GM23338 (cell line): Measurements from ENCODE around the gene ZGLP1. TPM values are rescaled to one million over a fixed set of nuclear protein-coding genes. Genes with fewer than 3 reads are reported as not detected.

Source experiments
- ATAC-seq: fragments of 200-7000 bp; cut with Tn5 transposase; 3 replicates; pipeline ENCODE4 v1.9.1; 2020
- DNase-seq: peaks from one replicate; pipeline ENCODE4 v3.0.0-alpha.2; 2015; ENCODE audit warnings: low spot score
- H2AFZ ChIP-seq: fragments of 200-600 bp; sonication (generic); 2 replicates; pipeline ENCODE4 v1.8.0; 2016; ENCODE audit warnings: antibody characterized with exemption, mild to moderate bottlenecking, moderate library complexity
- H3F3A ChIP-seq: fragments of 200-600 bp; sonication (generic); replicated peaks from 2 replicates; pipeline ENCODE4 v1.8.0; 2017; ENCODE audit warnings: antibody characterized with exemption, mixed run types, low read depth
- H3K27ac ChIP-seq: fragments of 200-600 bp; sonication (generic); 2 replicates; pipeline ENCODE4 v1.6.1; 2016; ENCODE audit warnings: low read depth
- H3K27me3 ChIP-seq: fragments of 200-600 bp; sonication (generic); 2 replicates; pipeline ENCODE4 v1.8.0; 2016; ENCODE audit warnings: mild to moderate bottlenecking, mixed run types, moderate library complexity; ENCODE audit not compliant: insufficient read depth
- H3K36me3 ChIP-seq: fragments of 200-600 bp; sonication (generic); 2 replicates; pipeline ENCODE4 v1.8.0; 2016; ENCODE audit warnings: mild to moderate bottlenecking; ENCODE audit not compliant: insufficient read depth
- H3K4me1 ChIP-seq: fragments of 200-600 bp; sonication (generic); 2 replicates; pipeline ENCODE4 v1.8.0; 2016; ENCODE audit warnings: mild to moderate bottlenecking, moderate library complexity; ENCODE audit not compliant: insufficient read depth
- H3K4me2 ChIP-seq: fragments of 200-600 bp; sonication (generic); 2 replicates; pipeline ENCODE4 v1.7.1; 2017; ENCODE audit warnings: mixed run types
- H3K4me3 ChIP-seq: fragments of 200-600 bp; sonication (generic); 2 replicates; pipeline ENCODE4 v1.6.1; 2016; ENCODE audit warnings: mixed run types
- H3K79me2 ChIP-seq: fragments of 200-600 bp; sonication (generic); replicated peaks from 2 replicates; pipeline ENCODE4 v1.8.0; 2017; ENCODE audit warnings: mild to moderate bottlenecking; ENCODE audit not compliant: insufficient read depth
- H3K9me2 ChIP-seq: fragments of 200-600 bp; sonication (generic); 2 replicates; pipeline ENCODE4 v1.8.0; 2017; ENCODE audit not compliant: insufficient read depth
- H4K20me1 ChIP-seq: fragments of 200-600 bp; sonication (generic); replicated peaks from 2 replicates; pipeline ENCODE4 v1.8.0; 2017; ENCODE audit warnings: mild to moderate bottlenecking; ENCODE audit not compliant: insufficient read depth
- H3K27ac Mint-ChIP-seq: 2 replicates; pipeline ENCODE4 v1.8.0; 2020; ENCODE audit warnings: inconsistent platforms, mild to moderate bottlenecking, moderate library complexity, mixed read lengths
- H3K27me3 Mint-ChIP-seq: 3 replicates; pipeline ENCODE4 v1.8.0; 2022; ENCODE audit warnings: low read depth, mild to moderate bottlenecking, moderate library complexity, mixed read lengths, inconsistent platforms; ENCODE audit not compliant: insufficient read depth, poor library complexity
- H3K36me3 Mint-ChIP-seq: 3 replicates; pipeline ENCODE4 v1.8.0; 2021; ENCODE audit warnings: low read depth, mild to moderate bottlenecking, inconsistent platforms, moderate library complexity, mixed read lengths
- H3K4me1 Mint-ChIP-seq: 3 replicates; pipeline ENCODE4 v1.8.0; 2020; ENCODE audit warnings: mild to moderate bottlenecking, inconsistent platforms, mixed read lengths
- H3K4me3 Mint-ChIP-seq: 3 replicates; pipeline ENCODE4 v1.8.0; 2021; ENCODE audit warnings: moderate library complexity, mild to moderate bottlenecking, inconsistent platforms, mixed read lengths
- H3K9me3 Mint-ChIP-seq: 3 replicates; pipeline ENCODE4 v1.8.0; 2020; ENCODE audit warnings: moderate library complexity, mild to moderate bottlenecking, inconsistent platforms, mixed read lengths
- CREB1 ChIP-seq: fragments of 250-450 bp; sonication (Bioruptor Pico); IDR thresholded peaks from 2 replicates; pipeline ENCODE4 v1.5.0; 2020; ENCODE audit warnings: low read depth, mild to moderate bottlenecking, moderate library complexity
- EZH2 ChIP-seq: fragments of 200-600 bp; sonication (generic); IDR thresholded peaks from one replicate; pipeline ENCODE4 v1.8.0; 2017; ENCODE audit warnings: antibody characterized with exemption, mild to moderate bottlenecking, low read depth; ENCODE audit not compliant: unreplicated experiment
- EZH2phosphoT487 ChIP-seq: fragments of 200-600 bp; sonication (generic); IDR thresholded peaks from one replicate; pipeline ENCODE4 v1.8.1; 2018; ENCODE audit warnings: antibody characterized with exemption; ENCODE audit not compliant: unreplicated experiment
- JUNB ChIP-seq: IDR thresholded peaks from one replicate; pipeline ENCODE4 v1.6.1; 2016; ENCODE audit warnings: antibody characterized with exemption; ENCODE audit not compliant: unreplicated experiment
- NANOG ChIP-seq: IDR thresholded peaks from 2 replicates; pipeline ENCODE4 v1.6.1; 2016; ENCODE audit warnings: antibody characterized with exemption, borderline replicate concordance
- POLR2AphosphoS5 ChIP-seq: IDR thresholded peaks from 2 replicates; pipeline ENCODE4 v1.6.1; 2016; ENCODE audit warnings: antibody characterized with exemption, low read depth
- STAT1 ChIP-seq: IDR thresholded peaks from one replicate; pipeline ENCODE4 v1.6.1; 2016; ENCODE audit warnings: antibody characterized with exemption; ENCODE audit not compliant: unreplicated experiment
- ZNF114 ChIP-seq: fragments of 250-450 bp; sonication (Bioruptor Pico); IDR thresholded peaks from 2 replicates; pipeline ENCODE4 v1.5.0; 2020; ENCODE audit warnings: mild to moderate bottlenecking, moderate library complexity
- ZNF331 ChIP-seq: fragments of 250-450 bp; sonication (Bioruptor Pico); IDR thresholded peaks from 2 replicates; pipeline ENCODE4 v1.5.0; 2020; ENCODE audit warnings: low read depth, mild to moderate bottlenecking, moderate library complexity
- polyA plus RNA-seq: library from polyadenylated mRNA; unstranded; fragments of >200 nt; fragmentation: Nextera tagmentation; extraction: Ambion mirVana; gene quantifications from 2 replicates; pipeline ENCODE4 v1.2.1, GENCODE V29; 2016
- total RNA-seq: library from RNA; depleted of rRNA; stranded (reverse); fragments of >200 nt; shearing (Covaris generic); gene quantifications from 2 replicates; pipeline ENCODE4 v1.2.3, GENCODE V29; 2014
- TF ChIP-seq, protein P1 (sequence below): IDR thresholded peaks from 2 replicates; pipeline ENCODE4 v1.6.1; 2016; ENCODE audit warnings: antibody characterized with exemption
- TF ChIP-seq, protein P2 (sequence below): IDR thresholded peaks from one replicate; pipeline ENCODE4 v1.6.1; 2018; ENCODE audit warnings: antibody characterized with exemption; ENCODE audit not compliant: unreplicated experiment
- TF ChIP-seq, protein P3 (sequence below): fragments of 250-450 bp; sonication (Bioruptor Pico); IDR thresholded peaks from 2 replicates; pipeline ENCODE4 v1.5.0; 2020; ENCODE audit warnings: mild to moderate bottlenecking, moderate library complexity
- TF ChIP-seq, protein P4 (sequence below), 2 experiments: fragments of 200-600 bp in 1 of 2; sonication (generic) in 1 of 2; conservative IDR thresholded peaks; 2 replicates each; pipeline versions ENCODE4 v1.5.1 to v1.6.1; 2016 to 2017; ENCODE audit warnings: antibody characterized with exemption in 2 of 2, low read depth in 2 of 2, mild to moderate bottlenecking in 2 of 2, moderate library complexity in 1 of 2

The ZGLP1 gene
- total and polyA plus RNA-seq, 2 experiments from 2014 or later: 1.5 to 5.3 TPM

DNA sequence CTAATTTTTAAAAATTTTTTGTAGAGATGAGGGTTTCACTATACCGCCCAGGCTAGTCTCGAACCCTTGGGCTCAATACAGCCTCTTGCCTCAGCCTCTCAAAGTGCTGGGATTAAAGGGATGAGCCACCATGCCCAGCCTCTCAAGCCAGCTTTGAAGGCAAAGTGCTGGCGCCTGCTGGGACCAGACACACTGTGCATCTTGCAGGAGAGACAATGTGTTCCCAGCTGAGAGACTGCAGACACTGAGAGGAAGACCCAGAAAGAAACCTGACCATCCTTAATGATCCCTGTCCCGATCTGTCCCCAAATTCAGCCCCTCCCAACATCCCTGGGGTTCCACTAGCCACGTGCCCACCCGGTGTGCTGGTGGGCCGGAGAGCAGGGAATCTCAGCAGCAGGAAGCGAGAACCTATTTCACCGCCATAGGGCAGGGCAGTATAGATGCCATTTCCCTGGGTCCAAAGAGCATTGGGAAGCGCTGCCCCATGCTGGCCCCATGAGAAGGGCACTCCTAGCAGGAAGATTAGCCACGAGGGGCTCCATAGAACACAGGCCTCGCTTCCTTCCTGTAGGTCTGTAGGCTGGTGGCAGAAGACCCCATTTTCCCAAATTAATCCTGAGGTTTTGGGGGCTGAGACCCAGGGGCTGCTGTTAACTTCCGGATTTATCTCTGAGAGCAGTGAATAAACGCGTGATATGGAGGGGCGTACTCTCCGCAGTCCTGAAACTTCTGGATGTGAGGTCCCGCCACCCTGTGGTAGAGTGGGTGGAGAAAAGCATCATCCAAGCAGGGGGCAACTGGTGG is 22.7 kb upstream of the ZGLP1 start:
- no peak overlapping the region for H3K27ac ChIP-seq
- peaks cover 20% of the 10 kb centered on the region for H4K20me1 ChIP-seq
- H3F3A ChIP-seq: no peaks in the 10 kb centered on the region; the same call in 1 of the 2 replicates
- H3K9me3 Mint-ChIP-seq: no peaks in the 10 kb centered on the region
- H3K4me2 ChIP-seq: peak overlapping the region; percentile 93
- H3K27me3 Mint-ChIP-seq: peaks cover 17% of the 10 kb centered on the region
- no peaks in the 10 kb centered on the region for H3K9me2 ChIP-seq
- H3K36me3 Mint-ChIP-seq: peaks cover 32% of the 10 kb centered on the region
- H3K36me3 ChIP-seq: peaks cover 11% of the 10 kb centered on the region; the same call in 1 of the 2 replicates
- H2AFZ ChIP-seq: no peak overlapping the region
- DNase-seq (no peak), ATAC-seq (peak; percentile 0; the same call in 1 of the 3 replicates)
- peak overlapping the region; percentile 97 for H3K27ac Mint-ChIP-seq
- peaks cover 11% of the 10 kb centered on the region for H3K4me1 Mint-ChIP-seq
- TF ChIP-seq CREB1 (no peak), JUNB (no peak), POLR2AphosphoS5 (no peak), STAT1 (no peak), EZH2 (no peak), NANOG (no peak), ZNF114 (CRISPR knock-in tag) (no peak), ZNF331 (no peak), EZH2phosphoT487 (no peak)
- TF ChIP-seq, protein P1, sequence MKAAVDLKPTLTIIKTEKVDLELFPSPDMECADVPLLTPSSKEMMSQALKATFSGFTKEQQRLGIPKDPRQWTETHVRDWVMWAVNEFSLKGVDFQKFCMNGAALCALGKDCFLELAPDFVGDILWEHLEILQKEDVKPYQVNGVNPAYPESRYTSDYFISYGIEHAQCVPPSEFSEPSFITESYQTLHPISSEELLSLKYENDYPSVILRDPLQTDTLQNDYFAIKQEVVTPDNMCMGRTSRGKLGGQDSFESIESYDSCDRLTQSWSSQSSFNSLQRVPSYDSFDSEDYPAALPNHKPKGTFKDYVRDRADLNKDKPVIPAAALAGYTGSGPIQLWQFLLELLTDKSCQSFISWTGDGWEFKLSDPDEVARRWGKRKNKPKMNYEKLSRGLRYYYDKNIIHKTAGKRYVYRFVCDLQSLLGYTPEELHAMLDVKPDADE: no peak
- TF ChIP-seq, protein P2, sequence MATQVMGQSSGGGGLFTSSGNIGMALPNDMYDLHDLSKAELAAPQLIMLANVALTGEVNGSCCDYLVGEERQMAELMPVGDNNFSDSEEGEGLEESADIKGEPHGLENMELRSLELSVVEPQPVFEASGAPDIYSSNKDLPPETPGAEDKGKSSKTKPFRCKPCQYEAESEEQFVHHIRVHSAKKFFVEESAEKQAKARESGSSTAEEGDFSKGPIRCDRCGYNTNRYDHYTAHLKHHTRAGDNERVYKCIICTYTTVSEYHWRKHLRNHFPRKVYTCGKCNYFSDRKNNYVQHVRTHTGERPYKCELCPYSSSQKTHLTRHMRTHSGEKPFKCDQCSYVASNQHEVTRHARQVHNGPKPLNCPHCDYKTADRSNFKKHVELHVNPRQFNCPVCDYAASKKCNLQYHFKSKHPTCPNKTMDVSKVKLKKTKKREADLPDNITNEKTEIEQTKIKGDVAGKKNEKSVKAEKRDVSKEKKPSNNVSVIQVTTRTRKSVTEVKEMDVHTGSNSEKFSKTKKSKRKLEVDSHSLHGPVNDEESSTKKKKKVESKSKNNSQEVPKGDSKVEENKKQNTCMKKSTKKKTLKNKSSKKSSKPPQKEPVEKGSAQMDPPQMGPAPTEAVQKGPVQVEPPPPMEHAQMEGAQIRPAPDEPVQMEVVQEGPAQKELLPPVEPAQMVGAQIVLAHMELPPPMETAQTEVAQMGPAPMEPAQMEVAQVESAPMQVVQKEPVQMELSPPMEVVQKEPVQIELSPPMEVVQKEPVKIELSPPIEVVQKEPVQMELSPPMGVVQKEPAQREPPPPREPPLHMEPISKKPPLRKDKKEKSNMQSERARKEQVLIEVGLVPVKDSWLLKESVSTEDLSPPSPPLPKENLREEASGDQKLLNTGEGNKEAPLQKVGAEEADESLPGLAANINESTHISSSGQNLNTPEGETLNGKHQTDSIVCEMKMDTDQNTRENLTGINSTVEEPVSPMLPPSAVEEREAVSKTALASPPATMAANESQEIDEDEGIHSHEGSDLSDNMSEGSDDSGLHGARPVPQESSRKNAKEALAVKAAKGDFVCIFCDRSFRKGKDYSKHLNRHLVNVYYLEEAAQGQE: no peak
- TF ChIP-seq, protein P3, sequence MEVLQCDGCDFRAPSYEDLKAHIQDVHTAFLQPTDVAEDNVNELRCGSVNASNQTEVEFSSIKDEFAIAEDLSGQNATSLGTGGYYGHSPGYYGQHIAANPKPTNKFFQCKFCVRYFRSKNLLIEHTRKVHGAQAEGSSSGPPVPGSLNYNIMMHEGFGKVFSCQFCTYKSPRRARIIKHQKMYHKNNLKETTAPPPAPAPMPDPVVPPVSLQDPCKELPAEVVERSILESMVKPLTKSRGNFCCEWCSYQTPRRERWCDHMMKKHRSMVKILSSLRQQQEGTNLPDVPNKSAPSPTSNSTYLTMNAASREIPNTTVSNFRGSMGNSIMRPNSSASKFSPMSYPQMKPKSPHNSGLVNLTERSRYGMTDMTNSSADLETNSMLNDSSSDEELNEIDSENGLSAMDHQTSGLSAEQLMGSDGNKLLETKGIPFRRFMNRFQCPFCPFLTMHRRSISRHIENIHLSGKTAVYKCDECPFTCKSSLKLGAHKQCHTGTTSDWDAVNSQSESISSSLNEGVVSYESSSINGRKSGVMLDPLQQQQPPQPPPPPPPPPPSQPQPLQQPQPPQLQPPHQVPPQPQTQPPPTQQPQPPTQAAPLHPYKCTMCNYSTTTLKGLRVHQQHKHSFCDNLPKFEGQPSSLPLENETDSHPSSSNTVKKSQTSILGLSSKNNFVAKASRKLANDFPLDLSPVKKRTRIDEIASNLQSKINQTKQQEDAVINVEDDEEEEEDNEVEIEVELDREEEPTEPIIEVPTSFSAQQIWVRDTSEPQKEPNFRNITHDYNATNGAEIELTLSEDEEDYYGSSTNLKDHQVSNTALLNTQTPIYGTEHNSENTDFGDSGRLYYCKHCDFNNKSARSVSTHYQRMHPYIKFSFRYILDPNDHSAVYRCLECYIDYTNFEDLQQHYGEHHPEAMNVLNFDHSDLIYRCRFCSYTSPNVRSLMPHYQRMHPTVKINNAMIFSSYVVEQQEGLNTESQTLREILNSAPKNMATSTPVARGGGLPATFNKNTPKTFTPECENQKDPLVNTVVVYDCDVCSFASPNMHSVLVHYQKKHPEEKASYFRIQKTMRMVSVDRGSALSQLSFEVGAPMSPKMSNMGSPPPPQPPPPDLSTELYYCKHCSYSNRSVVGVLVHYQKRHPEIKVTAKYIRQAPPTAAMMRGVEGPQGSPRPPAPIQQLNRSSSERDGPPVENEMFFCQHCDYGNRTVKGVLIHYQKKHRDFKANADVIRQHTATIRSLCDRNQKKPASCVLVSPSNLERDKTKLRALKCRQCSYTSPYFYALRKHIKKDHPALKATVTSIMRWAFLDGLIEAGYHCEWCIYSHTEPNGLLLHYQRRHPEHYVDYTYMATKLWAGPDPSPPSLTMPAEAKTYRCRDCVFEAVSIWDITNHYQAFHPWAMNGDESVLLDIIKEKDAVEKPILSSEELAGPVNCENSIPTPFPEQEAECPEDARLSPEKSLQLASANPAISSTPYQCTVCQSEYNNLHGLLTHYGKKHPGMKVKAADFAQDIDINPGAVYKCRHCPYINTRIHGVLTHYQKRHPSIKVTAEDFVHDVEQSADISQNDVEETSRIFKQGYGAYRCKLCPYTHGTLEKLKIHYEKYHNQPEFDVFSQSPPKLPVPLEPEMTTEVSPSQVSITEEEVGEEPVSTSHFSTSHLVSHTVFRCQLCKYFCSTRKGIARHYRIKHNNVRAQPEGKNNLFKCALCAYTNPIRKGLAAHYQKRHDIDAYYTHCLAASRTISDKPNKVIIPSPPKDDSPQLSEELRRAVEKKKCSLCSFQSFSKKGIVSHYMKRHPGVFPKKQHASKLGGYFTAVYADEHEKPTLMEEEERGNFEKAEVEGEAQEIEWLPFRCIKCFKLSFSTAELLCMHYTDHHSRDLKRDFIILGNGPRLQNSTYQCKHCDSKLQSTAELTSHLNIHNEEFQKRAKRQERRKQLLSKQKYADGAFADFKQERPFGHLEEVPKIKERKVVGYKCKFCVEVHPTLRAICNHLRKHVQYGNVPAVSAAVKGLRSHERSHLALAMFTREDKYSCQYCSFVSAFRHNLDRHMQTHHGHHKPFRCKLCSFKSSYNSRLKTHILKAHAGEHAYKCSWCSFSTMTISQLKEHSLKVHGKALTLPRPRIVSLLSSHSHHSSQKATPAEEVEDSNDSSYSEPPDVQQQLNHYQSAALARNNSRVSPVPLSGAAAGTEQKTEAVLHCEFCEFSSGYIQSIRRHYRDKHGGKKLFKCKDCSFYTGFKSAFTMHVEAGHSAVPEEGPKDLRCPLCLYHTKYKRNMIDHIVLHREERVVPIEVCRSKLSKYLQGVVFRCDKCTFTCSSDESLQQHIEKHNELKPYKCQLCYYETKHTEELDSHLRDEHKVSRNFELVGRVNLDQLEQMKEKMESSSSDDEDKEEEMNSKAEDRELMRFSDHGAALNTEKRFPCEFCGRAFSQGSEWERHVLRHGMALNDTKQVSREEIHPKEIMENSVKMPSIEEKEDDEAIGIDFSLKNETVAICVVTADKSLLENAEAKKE: no peak
- TF ChIP-seq, protein P4, sequence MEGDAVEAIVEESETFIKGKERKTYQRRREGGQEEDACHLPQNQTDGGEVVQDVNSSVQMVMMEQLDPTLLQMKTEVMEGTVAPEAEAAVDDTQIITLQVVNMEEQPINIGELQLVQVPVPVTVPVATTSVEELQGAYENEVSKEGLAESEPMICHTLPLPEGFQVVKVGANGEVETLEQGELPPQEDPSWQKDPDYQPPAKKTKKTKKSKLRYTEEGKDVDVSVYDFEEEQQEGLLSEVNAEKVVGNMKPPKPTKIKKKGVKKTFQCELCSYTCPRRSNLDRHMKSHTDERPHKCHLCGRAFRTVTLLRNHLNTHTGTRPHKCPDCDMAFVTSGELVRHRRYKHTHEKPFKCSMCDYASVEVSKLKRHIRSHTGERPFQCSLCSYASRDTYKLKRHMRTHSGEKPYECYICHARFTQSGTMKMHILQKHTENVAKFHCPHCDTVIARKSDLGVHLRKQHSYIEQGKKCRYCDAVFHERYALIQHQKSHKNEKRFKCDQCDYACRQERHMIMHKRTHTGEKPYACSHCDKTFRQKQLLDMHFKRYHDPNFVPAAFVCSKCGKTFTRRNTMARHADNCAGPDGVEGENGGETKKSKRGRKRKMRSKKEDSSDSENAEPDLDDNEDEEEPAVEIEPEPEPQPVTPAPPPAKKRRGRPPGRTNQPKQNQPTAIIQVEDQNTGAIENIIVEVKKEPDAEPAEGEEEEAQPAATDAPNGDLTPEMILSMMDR (conservative IDR thresholded peaks at IDR 0.05; ENCODE audit: low read depth in 2 of 2): no peak
- peak overlapping the region; percentile 98 for H3K4me3 Mint-ChIP-seq
- peaks cover 33% of the 10 kb centered on the region for H3K79me2 ChIP-seq
- no peaks in the 10 kb centered on the region for H3K27me3 ChIP-seq
- peak overlapping the region; percentile 99 for H3K4me3 ChIP-seq
- peaks cover 13% of the 10 kb centered on the region; the same call in 1 of the 2 replicates for H3K4me1 ChIP-seq
